ENCODE results near the gene UTS2B. TPM values are rescaled to one million over a fixed set of nuclear protein-coding genes. Genes with fewer than 3 reads are reported as not detected.

UTS2B gene
- total and polyA plus RNA-seq, 10 of the 15 experiments (the other 5 are each of a cell fraction or from before 2014, with no cell fraction given), result 0.15 to 0.72 (median 0.44) TPM

- ChIA-PET RAD21 (ENCODE audit: unreplicated experiment) (interaction anchor here (0.6 to 7.2 kb wide), 14 partner anchors 8 to 196 kb away, joined by 3 to 108 read pairs (median 5); partner anchors contain the start of gene CCDC50), SMC1A (ENCODE audit: uncharacterized antibody, unreplicated experiment) (interaction anchor here (0.9 to 7.9 kb wide), 18 partner anchors 7 to 203 kb away, joined by 3 to 208 read pairs (median 5); no protein-coding TSS in a partner anchor), CTCF (interaction anchor here (0.6 to 1.8 kb wide), 13 partner anchors 8 to 102 kb away, joined by 3 to 11 read pairs (median 3); no protein-coding TSS in a partner anchor), POLR2A (interaction anchor here (0.6 to 6.8 kb wide), 9 partner anchors 9 to 80 kb away, joined by 3 to 49 read pairs (median 4); no protein-coding TSS in a partner anchor)
- FAIRE-seq (no peak), DNase-seq (ENCODE audit: low read depth, low spot score) (no peak), ATAC-seq (no peak)
- Histone ChIP-seq H3K9ac (ENCODE audit: control insufficient read depth, insufficient read depth, low read length) (no peak overlapping the region), H3K79me2 (ENCODE audit: control insufficient read depth, insufficient read depth, low read length) (peaks cover 56% of the 10 kb centered on the region), H3K4me2 (ENCODE audit: control insufficient read depth, insufficient read depth) (no peak overlapping the region), H3K27ac (ENCODE audit: control insufficient read depth, insufficient read depth) (no peak overlapping the region), H4K20me1 (ENCODE audit: control insufficient read depth, insufficient read depth) (no peaks in the 10 kb centered on the region; the same call in 1 of the 2 replicates), H3K4me1 (ENCODE audit: control insufficient read depth, insufficient read depth, low read length) (peaks cover 3% of the 10 kb centered on the region; the same call in 1 of the 2 replicates), H3K36me3 (ENCODE audit: control insufficient read depth in 2 of 2, insufficient read depth in 2 of 2, low read length in 1 of 2) (no peaks in the 10 kb centered on the region), H3K4me3 (no peak overlapping the region), H3K27me3 (replicated peaks in 1 of 2; ENCODE audit: control insufficient read depth in 2 of 2, insufficient read depth in 2 of 2, low read length in 1 of 2) (no peaks in the 10 kb centered on the region), H3K9me3 (replicated peaks; ENCODE audit: control insufficient read depth, insufficient read depth, low read length) (no peaks in the 10 kb centered on the region; the same call in 2 of the 3 replicates), H2AFZ (ENCODE audit: control insufficient read depth, low read depth, low read length) (no peak overlapping the region)
- intact Hi-C loops (cut with micrococcal nuclease; ENCODE audit: unreplicated experiment), result no loop called here
- TF ChIP-seq TAF1 (IDR thresholded peaks at IDR 0.05; ENCODE audit: borderline replicate concordance, low read depth, low read length) (no peak), STAT1 (conservative IDR thresholded peaks at IDR 0.05) (no peak)
- TF ChIP-seq, protein P1, sequence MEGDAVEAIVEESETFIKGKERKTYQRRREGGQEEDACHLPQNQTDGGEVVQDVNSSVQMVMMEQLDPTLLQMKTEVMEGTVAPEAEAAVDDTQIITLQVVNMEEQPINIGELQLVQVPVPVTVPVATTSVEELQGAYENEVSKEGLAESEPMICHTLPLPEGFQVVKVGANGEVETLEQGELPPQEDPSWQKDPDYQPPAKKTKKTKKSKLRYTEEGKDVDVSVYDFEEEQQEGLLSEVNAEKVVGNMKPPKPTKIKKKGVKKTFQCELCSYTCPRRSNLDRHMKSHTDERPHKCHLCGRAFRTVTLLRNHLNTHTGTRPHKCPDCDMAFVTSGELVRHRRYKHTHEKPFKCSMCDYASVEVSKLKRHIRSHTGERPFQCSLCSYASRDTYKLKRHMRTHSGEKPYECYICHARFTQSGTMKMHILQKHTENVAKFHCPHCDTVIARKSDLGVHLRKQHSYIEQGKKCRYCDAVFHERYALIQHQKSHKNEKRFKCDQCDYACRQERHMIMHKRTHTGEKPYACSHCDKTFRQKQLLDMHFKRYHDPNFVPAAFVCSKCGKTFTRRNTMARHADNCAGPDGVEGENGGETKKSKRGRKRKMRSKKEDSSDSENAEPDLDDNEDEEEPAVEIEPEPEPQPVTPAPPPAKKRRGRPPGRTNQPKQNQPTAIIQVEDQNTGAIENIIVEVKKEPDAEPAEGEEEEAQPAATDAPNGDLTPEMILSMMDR (IDR thresholded peaks at IDR 0.05 in 2 of 3, conservative IDR thresholded peaks at IDR 0.05 in 1 of 3; ENCODE audit: control insufficient read depth in 2 of 3, extremely low read depth in 1 of 3, insufficient read depth in 1 of 3, low read depth in 3 of 3, low read length in 3 of 3), result no peak
- in situ Hi-C loops (cut with MboI), result no loop called here
- BruUV-seq (replicated peaks), result no TSS peak
- WGBS (ENCODE audit: insufficient coverage, insufficient replicate concordance, low lambda C conversion rate, missing lambda C conversion rate), result 98% methylated on average over 2 of the region's 2 CpGs
Measured at GRCh38 chr3:191340351-191340750, 10.0 kb upstream of the UTS2B start.
